UCSD-AML1 (cell line): ENCODE data around the gene MATN3.

Source experiments
- DNase-seq: peaks from one replicate; lab custom pipeline; 2025; ENCODE audit not compliant: unreplicated experiment; lab: John Stamatoyannopoulos, UW

MATN3 gene

DNA sequence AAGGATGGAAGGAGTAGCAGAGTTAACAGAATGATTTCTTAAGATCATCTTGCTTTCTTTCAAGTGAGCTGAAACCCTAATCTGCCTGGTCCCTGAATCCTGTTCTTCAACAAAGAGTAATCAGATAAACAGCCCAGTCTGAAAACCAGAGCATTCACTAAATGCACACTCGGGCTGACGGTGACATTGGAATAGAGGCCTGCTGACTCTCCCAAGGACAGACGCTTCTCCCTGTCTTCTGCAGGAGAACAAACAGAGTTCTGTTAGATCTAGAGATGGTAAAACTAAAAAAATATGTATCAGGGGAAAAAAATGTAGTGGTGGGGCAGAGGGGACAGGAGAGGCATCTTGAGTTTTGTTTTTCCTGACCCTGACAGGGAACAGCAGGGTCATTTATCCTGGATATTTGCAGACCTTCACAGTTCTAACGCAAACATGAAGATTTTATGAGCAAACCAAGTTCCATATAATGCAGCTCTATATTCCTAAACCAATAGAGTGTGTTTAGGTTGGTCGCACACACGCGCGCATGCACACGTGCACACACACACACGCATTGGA is 7.3 kb downstream of the MATN3 start:
- DNase-seq = no peak

GRCh38 chr2:20001361-20001863 is 11.1 kb downstream of the MATN3 start:
- no peak for DNase-seq

DNA sequence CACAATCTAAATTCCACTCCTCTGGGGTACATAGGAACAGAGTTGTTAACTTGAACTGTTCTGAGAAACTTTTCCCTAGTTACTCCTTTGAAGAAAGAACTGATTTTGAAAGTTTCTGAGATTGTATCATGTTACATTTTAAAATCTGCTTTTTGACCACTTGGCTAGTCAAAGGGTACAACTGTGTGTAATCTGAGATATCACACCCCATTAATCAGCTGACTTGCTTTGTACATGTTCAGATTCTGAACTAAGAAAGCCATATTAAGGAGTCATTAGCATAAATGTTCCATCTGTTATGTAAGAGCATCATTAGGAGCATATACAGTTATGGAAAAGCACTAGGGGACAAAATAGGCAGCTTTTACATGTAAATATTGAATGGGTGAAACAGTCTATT is 18.7 kb downstream of the MATN3 start:
- DNase-seq = no peak

DNA sequence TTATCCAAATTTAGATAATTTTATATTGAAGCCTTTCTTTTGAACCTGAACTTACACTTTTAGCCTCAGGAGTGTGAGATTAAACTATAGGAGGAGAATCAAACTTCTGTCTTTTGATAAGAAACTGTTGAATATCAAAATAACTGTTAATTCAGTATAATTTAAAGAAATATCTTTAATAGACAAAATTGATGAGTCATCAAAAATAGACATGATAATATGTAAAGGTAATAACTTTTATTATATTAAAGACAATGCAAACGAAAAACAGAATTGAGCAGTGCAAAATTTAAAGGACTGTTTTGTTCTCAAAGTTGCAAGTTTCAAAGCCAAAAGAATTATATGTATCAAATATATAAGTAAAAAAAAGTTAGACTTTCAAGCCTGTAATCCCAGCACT is 20.6 kb downstream of the MATN3 start:
- no peak for DNase-seq

DNA sequence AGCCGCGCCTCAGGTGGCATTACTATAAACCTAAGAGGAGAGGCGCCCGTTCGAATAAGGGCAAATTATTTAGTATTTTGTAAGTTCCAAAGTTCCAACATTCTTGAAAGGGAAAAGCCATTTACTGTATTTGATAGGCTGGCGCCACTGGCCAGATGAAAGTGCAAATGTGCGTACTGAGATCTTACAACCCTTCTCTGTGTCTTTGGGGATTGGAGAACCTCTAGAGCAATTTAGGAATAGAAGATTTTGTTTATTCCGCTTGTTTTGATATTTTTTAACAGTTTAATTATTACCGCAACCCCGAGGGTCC is 22.1 kb downstream of the MATN3 start:
- no peak for DNase-seq

DNA sequence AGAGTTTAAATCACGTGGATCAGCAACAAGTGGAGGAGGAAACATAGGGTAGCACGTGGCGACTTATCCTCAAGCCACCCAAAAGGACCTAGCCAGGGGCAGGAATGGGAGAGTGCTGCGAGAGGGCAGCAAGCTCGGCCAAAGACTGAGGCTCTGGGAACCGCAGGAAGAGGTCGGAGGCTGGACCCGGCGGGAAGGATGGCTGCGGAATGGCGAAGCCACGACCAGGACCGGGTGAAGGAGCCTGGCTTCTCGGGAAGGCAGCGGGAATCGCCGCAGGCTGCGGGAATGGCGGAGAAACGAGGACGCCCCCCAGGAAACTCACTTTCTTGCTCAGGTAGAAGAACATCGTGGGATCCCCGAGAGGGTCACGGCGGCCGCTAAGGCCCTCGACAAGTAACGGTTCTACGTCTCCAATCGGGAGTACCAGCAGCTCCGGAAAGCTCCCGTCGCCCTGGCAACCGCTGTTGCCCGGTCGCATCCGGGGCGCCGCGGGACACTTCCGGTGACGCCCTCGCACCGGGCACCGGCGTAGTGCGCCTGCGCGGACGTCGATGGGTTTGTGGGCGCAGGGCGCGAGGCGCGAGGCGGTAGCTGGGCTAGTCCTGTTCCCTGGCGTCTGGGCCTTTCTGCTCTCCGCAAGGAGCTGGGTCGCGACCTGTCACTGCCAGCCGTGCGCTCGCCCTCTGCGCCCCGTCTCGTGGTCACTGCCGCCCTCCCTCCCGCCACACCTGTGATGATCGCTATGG is 22.6 kb downstream of the MATN3 start, which contains the start of gene WDR35:
Gene WDR35 (minus strand): TSS at position 439 of the 749 bp plus-strand sequence. CDS start 90 bp downstream, at position 349.
- peak; percentile 90 for DNase-seq

DNA sequence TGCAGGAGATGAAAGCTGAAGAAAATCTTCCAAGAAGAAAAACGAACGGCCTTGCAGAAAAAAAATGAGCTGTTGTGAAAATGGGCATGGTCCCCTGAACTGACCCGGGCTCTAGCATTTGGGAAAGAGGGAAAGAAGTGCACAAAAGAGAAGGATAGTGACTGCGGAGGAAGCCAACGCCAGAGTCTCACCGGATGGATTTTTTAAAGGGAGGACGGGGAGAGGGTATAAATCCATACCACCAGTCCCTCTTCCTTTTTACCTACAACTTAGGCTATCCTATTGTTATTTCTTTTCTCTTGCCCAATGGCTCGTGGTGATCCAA is 23.2 kb downstream of the MATN3 start:
- DNase-seq = no peak

DNA sequence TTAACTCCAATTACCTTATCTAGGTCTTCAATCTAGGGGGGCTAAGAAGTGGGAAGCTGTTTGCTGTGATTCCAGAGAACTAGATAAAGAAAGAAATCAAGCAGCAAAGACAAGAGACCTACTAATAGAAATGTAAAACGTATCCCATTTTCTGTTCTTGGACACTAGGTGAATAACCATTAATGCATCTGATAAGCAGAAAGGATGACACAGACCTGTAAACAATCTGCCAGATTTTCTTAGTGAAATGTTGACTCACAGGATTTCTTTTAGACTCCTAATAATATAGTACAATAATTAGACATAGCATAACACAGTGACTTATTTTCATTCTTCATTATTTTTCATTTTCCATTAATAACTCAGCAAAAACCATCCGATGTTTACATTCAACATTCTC is 23.9 kb downstream of the MATN3 start:
- no peak for DNase-seq

DNA sequence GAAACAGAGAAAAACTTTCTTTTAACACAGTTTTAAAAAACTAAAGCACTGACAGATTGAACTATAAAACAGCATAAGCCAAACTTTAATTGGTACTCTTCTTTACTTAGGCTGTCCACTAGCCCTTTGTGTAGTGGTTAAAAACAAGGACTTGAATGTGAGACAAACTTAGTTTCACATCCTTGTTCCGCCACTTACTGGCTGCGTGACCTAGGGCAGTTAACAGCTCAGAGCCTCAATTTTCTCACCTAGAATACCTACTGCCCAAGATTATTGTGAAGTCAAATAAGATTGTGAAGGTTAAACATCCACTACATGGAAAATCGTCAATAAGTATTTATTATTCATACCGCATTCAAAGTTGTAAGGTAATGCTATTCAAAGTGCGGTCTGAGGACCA is 24.5 kb downstream of the MATN3 start:
- no peak for DNase-seq

GRCh38 chr2:19982268-19982667 is 30.2 kb downstream of the MATN3 start:
- no peak for DNase-seq

DNA sequence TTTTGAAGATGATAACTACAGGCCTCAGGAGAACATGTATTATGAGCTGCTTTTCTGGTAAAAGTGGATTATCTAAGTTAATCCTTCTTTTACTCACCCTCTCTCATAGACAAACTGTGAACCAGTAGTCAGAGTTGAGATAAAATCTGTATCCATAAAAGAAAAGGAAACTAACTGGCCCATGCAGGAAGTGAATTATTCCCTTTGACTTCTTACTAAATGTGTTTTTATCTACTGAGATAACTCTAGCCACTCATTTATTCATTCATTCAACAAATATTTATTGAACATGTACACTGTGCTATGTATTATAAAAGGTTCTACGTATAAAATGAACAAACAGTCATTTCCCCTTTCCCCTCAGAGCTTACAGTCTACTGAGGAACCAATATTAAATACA is 32.5 kb downstream of the MATN3 start:
- no peak for DNase-seq

DNA sequence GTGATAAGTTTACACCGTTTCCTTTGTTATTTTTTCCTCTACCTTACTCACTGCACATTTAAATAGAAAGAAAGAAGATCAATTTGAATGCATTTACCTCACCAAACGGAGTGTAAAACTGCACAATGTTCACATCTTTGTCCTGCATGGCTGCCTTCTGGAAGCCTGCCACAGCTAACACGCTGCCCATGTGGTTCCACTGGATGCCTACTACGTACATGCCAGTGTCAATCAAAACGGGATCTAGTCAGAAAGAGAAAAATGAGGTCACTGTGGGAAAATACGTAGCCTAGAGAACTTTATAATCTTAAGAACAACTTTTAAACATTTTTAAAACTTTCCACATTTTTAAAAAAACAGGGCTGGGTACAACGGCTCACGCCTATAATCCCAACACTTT is 39.0 kb downstream of the MATN3 start:
- DNase-seq = no peak

GRCh38 chr2:19971691-19972090 is 40.8 kb downstream of the MATN3 start:
- DNase-seq = peak; percentile 22

- no peak for DNase-seq
Measured at GRCh38 chr2:19963386-19963785, 49.1 kb downstream of the MATN3 start.

GRCh38 chr2:19955544-19956422 is 56.7 kb downstream of the MATN3 start:
- DNase-seq = peak; percentile 43

DNA sequence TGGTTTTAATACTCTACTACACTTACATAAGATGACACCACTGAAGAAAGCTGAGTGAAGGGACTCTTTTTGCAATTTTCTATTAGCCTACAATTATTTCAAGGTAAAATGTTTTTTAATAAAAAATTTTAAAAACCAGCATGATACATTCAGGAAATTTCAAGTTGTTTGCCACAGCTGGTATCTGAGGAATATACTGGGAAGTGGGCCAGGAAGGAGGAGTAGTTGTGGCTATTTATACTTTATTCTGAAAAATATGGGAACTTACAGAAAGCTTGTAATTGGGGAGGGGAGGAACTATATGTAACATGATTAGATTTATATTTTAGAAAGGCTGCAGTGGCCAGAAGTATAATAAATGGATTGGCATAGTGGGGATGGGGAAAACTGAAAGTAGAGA is 63.4 kb downstream of the MATN3 start:
- no peak for DNase-seq

GRCh38 chr2:19947184-19947940 is 65.1 kb downstream of the MATN3 start:
- no peak for DNase-seq

DNA sequence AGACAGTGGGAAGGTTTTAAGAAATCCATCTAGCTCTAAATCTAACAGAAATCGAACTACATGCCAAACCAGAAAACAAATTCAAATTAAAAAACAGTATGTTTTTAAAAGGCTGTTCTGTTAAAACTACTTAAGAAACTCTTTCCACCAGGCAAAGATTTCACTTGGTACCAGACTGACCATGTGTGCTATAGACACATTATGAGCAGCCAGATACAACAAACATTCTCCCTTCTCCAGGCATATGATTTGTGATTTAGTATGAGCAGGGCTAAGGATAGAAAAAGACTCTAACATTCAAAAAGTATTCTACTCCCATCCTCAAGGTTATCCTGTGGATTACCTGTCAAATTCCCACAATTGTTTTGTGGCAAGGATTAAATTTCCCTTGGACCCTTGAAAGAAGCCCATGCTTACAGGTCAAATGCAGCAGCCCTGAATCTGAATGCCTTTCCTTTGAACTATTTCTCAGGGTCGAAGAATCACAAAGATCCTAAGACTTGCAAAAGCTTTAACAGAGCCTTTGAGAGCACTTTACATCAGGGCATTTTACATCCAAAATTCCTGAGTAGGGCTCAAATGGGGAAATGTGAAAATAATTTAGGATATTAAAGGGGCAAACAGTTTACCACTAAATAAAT is 68.1 kb downstream of the MATN3 start:
- DNase-seq = no peak

DNA sequence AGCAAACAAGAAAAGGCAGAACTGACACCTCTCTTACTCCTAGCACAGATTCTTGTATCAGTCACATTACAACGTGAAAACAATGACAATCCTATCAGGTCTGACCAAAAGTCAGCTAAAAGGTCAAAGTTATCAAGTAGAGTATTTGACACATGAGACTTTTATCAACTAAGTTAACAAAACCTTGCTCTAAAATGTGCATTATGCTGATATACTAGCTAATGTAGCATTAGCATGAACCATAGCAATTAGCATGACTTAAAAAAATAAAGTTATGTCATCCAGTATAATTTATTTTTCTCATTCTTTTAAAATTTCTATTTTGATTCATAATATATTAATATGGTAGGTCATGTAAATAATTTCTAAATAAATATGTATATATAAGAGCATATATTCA is 69.3 kb downstream of the MATN3 start:
- no peak for DNase-seq

- DNase-seq = no peak
Measured at GRCh38 chr2:19942199-19942598, 70.3 kb downstream of the MATN3 start.
